Hematopoietic multipotent progenitor cell treated with erythropoietin and hydrocortisone succinate and interleukin-3 and kit ligand, for 8 days (in vitro differentiated cells): Measurements from ENCODE around the gene FAM3A.

Experiments
- DNase-seq: peaks from one replicate; pipeline ENCODE4 v3.0.0-alpha.2; 2015

The FAM3A gene

GRCh38 chrX:154478728-154479622 lies 37.1 kb downstream of the FAM3A start, which contains the start of gene LAGE3:
LAGE3 (minus strand) TSS chrX:154479281; CDS start chrX:154478915, 366 bp downstream.
- peak; percentile 89 for DNase-seq

GRCh38 chrX:154477891-154478477 lies 38.0 kb downstream of the FAM3A start:
- no peak for DNase-seq

GRCh38 chrX:154476821-154477220 lies 39.2 kb downstream of the FAM3A start:
- no peak for DNase-seq

- no peak for DNase-seq
These were observed 42.3 kb downstream of the FAM3A start for GRCh38 chrX:154473683-154474082.

- peak; percentile 76 for DNase-seq
These were observed 43.1 kb downstream of the FAM3A start for GRCh38 chrX:154472685-154473632.

- DNase-seq = no peak
These were observed 44.0 kb downstream of the FAM3A start for GRCh38 chrX:154471839-154472684.

GRCh38 chrX:154470914-154471568 lies 45.0 kb downstream of the FAM3A start:
- DNase-seq = peak; percentile 17

GRCh38 chrX:154470434-154470833 lies 45.6 kb downstream of the FAM3A start:
- DNase-seq = no peak

- no peak for DNase-seq
These were observed 46.2 kb downstream of the FAM3A start for GRCh38 chrX:154469880-154470279.

GRCh38 chrX:154469114-154469513 lies 46.9 kb downstream of the FAM3A start:
- no peak for DNase-seq

- no peak for DNase-seq
These were observed 47.8 kb downstream of the FAM3A start for GRCh38 chrX:154468217-154468616.

- DNase-seq = no peak
These were observed 48.5 kb downstream of the FAM3A start for GRCh38 chrX:154467556-154467955.

- DNase-seq = no peak
These were observed 49.1 kb downstream of the FAM3A start for GRCh38 chrX:154466907-154467306.

GRCh38 chrX:154466036-154466435 lies 50.0 kb downstream of the FAM3A start:
- no peak for DNase-seq

GRCh38 chrX:154465601-154466000 lies 50.4 kb downstream of the FAM3A start:
- DNase-seq = no peak

- DNase-seq = no peak
These were observed 51.1 kb downstream of the FAM3A start for GRCh38 chrX:154464806-154465365.

GRCh38 chrX:154463611-154464220 lies 52.3 kb downstream of the FAM3A start:
- DNase-seq = no peak

- no peak for DNase-seq
These were observed 53.6 kb downstream of the FAM3A start for GRCh38 chrX:154462396-154462795.

- no peak for DNase-seq
These were observed 55.7 kb downstream of the FAM3A start for GRCh38 chrX:154460326-154460725.

- peak; percentile 6 for DNase-seq
These were observed 56.2 kb downstream of the FAM3A start for GRCh38 chrX:154459832-154460231.
